SK-N-MC (cell line): ENCODE data around the gene BACH2.

Experiments used
- EZH2 ChIP-seq: fragments of 200-600 bp; sonication (generic); IDR thresholded peaks from one replicate; pipeline ENCODE4 v1.6.1; 2017; ENCODE audit warnings: antibody characterized with exemption
- POLR2AphosphoS5 ChIP-seq: IDR thresholded peaks from 2 replicates; pipeline ENCODE4 v1.6.1; 2012; ENCODE audit warnings: mild to moderate bottlenecking, low read depth, low read length, borderline replicate concordance

DNA sequence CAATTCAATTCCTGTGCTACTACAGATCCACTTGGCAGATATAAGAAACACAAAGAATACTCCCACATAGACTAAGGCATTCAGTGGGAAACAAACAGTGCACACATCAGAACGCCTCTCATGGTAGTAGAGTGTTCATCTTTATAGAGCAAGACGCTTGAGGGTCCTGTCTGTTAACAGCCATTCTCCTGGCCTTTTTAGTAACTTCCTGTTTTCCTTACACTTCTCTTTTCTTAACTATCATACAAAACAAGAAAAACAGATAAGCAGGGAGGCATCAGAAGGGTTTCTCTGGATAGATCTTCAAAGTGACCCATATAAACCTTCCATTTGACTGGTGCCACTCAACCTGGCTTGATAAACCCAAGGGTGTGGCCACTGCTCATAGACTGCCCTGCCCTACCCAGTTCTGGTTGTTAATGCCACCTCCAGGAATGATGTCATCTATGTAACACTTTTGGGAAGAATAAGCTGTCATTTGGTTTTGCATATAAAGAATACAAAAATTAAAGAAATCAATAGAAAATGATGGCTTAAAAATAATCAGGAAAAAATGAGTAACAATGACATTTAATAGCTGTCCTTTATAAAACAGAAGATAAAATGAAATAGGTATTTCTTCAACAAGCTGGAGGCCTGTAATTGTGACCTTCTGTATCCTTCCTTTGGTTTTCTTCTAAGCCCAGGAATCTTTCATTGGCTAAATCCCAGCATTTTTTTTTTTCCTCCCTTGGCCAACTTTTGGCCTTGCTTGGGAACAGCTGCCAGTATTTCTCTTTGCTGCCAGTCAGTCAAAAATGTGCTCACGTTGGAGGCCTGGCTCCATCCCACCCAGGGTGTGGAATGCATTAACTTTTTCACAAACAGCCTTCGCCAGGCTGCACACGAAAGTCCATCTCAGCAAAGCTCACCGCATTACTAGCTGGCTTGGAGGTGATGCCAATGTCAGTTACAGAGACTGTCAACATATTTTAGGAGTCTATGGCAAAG is 298.9 kb downstream of the BACH2 start:
- TF ChIP-seq POLR2AphosphoS5 (no peak), EZH2 (no peak)
